Esophagus muscularis mucosa (tissue), 4 donors: ENCODE data around the gene EXOC1L. TPM values are rescaled to one million over a fixed set of nuclear protein-coding genes. Genes with fewer than 3 reads are reported as not detected.
A peak's percentile ranks its signal among the peaks of the same experiment; 100 is the strongest.

Experiments
- DNase-seq: peaks from one replicate; pipeline ENCODE4 v3.0.0-alpha.2; 2017; ENCODE audit errors: extremely low spot score
- H3K27ac ChIP-seq, 4 donors: fragments of 200-600 bp; sonication (generic); replicated peaks in 1 of 4; 1 replicate in 3 of 4; 2 replicates in 1 of 4; pipeline ENCODE4 v1.5.1; 2016 to 2019; ENCODE audit warnings: mild to moderate bottlenecking in 1 of 4
- H3K27me3 ChIP-seq, 4 donors: fragments of 200-600 bp; sonication (generic); one replicate each; pipeline versions ENCODE4 v1.5.1 to v1.6.0; 2016 to 2019
- H3K36me3 ChIP-seq, 4 donors: fragments of 200-600 bp; sonication (generic); one replicate each; pipeline ENCODE4 v1.5.1; 2016 to 2019
- H3K4me1 ChIP-seq, 4 donors: fragments of 200-600 bp; sonication (generic); one replicate each; pipeline ENCODE4 v1.5.1; 2016 to 2019
- H3K4me3 ChIP-seq, 4 donors: fragments of 200-600 bp; sonication (generic); 1 replicate in 2 of 4; 2 replicates in 2 of 4; pipeline ENCODE4 v1.5.1; 2016 to 2019; ENCODE audit warnings: mild to moderate bottlenecking in 4 of 4, moderate library complexity in 1 of 4
- H3K9me3 ChIP-seq, 4 donors: fragments of 200-600 bp; sonication (generic); 1 replicate in 3 of 4; 2 replicates in 1 of 4; pipeline ENCODE4 v1.5.1; 2016 to 2019
- EP300 ChIP-seq: sonication (generic); formaldehyde crosslinking; IDR thresholded peaks from one replicate; pipeline ENCODE4 v1.6.1; 2017; ENCODE audit warnings: antibody characterized with exemption
- POLR2A ChIP-seq: fragments of 450-650 bp; IDR thresholded peaks from one replicate; pipeline ENCODE4 v1.6.1; 2017; ENCODE audit warnings: antibody characterized with exemption, moderate library complexity, mild to moderate bottlenecking, low read depth
- POLR2AphosphoS5 ChIP-seq, 2 donors: sonication (generic); formaldehyde crosslinking; IDR thresholded peaks; one replicate each; pipeline ENCODE4 v1.6.1; 2017; ENCODE audit warnings: antibody characterized with exemption in 2 of 2
- WGBS: methylation state at CpG from one replicate; pipeline ENCODE4 v1.1.5; 2018; 5-methylcytosine and 5-hydroxymethylcytosine counted together
- intact Hi-C: fragments of 100-400 bp; cut with DNase I; formaldehyde crosslinking; loops from one replicate; pipeline ENCODE4 v1.15.1; 2023
- total RNA-seq, 4 donors: library from RNA; depleted of rRNA; stranded (reverse); fragments of >200 nt; gene quantifications; one replicate each; pipeline versions ENCODE4 v1.1.0 to v1.2.1, GENCODE V29; 2016
- TF ChIP-seq, protein P1 (sequence below), 3 experiments: fragments of 200-600 bp in 2 of 3; fragments of 450-650 bp in 1 of 3; sonication (generic) in 2 of 3; IDR thresholded peaks; one replicate each; pipeline ENCODE4 v1.5.1; 2017 to 2019; ENCODE audit warnings: antibody characterized with exemption in 3 of 3, mild to moderate bottlenecking in 2 of 3, moderate library complexity in 1 of 3

EXOC1L gene
- total RNA-seq, 4 donors from 2014 or later = not detected

DNA sequence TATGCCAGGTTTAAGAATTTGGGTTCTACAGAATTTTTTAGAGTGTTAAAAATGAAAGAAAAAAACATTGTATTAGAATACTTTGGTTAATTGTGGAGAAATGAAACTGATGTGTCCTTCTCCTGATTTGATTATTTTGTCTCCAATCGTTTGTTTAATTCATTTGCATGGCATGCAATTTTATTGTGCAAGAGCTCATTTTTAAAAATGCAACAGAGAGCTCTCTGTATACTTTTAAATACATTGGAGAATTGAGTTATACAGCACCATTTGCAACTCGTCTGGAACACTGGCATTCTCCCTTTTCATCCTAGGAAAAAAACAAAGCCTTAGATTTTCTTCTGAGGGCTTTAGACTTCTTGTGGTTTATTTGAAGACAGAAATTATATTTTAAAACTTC, 689 bp downstream of the EXOC1L start:
- no peaks in the 10 kb centered on the region for H3K36me3 ChIP-seq
- TF ChIP-seq, protein P1, sequence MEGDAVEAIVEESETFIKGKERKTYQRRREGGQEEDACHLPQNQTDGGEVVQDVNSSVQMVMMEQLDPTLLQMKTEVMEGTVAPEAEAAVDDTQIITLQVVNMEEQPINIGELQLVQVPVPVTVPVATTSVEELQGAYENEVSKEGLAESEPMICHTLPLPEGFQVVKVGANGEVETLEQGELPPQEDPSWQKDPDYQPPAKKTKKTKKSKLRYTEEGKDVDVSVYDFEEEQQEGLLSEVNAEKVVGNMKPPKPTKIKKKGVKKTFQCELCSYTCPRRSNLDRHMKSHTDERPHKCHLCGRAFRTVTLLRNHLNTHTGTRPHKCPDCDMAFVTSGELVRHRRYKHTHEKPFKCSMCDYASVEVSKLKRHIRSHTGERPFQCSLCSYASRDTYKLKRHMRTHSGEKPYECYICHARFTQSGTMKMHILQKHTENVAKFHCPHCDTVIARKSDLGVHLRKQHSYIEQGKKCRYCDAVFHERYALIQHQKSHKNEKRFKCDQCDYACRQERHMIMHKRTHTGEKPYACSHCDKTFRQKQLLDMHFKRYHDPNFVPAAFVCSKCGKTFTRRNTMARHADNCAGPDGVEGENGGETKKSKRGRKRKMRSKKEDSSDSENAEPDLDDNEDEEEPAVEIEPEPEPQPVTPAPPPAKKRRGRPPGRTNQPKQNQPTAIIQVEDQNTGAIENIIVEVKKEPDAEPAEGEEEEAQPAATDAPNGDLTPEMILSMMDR (IDR thresholded peaks at IDR 0.05) = no peak
- TF ChIP-seq EP300 (no peak), POLR2A (no peak), POLR2AphosphoS5 (IDR thresholded peaks at IDR 0.05) (no peak)
- no peak for DNase-seq
- 42% methylated on average over 2 of the region's 2 CpGs for WGBS
- H3K4me1 ChIP-seq = peaks cover 0 to 7% (median 3%) of the 10 kb centered on the region in 4 donors
- intact Hi-C loops = no loop called here
- H3K9me3 ChIP-seq = no peaks in the 10 kb centered on the region
- H3K4me3 ChIP-seq = peak overlapping the region in 1 of 4 donors; percentile 27
- no peak overlapping the region for H3K27ac ChIP-seq
- H3K27me3 ChIP-seq = peaks cover 0 to 18% (median 4%) of the 10 kb centered on the region in 4 donors

DNA sequence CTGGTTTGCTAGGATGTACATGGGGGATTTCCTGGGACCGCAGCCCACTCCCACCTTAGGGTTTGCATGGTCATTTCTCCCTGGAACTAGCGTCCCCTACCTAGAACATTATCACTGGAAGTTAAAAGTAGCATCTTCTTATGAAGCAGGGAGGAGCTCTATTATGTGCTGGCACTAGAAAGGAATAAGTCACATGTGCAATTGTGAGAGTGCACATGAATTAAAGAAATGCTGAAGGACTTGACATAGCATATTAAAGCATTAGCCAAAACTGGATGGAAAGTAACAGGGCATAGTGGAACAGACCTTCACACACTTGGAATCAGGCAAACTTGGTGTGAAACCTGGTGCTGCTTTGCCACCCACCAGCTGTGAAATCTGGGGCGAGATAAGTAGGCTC, 2.7 kb downstream of the EXOC1L start:
- Histone ChIP-seq H3K27me3 (peaks cover 0 to 18% (median 4%) of the 10 kb centered on the region in 4 donors), H3K4me1 (peaks cover 0 to 7% (median 3%) of the 10 kb centered on the region in 4 donors), H3K27ac (no peak overlapping the region), H3K4me3 (no peak overlapping the region), H3K9me3 (no peaks in the 10 kb centered on the region), H3K36me3 (no peaks in the 10 kb centered on the region)
- no peak for DNase-seq
- intact Hi-C loops = no loop called here
- WGBS = 78% methylated on average over 3 of the region's 3 CpGs
- TF ChIP-seq, protein P1 (IDR thresholded peaks at IDR 0.05) = no peak
- TF ChIP-seq EP300 = no peak
- TF ChIP-seq POLR2AphosphoS5 (IDR thresholded peaks at IDR 0.05) = no peak
- no peak for TF ChIP-seq POLR2A

DNA sequence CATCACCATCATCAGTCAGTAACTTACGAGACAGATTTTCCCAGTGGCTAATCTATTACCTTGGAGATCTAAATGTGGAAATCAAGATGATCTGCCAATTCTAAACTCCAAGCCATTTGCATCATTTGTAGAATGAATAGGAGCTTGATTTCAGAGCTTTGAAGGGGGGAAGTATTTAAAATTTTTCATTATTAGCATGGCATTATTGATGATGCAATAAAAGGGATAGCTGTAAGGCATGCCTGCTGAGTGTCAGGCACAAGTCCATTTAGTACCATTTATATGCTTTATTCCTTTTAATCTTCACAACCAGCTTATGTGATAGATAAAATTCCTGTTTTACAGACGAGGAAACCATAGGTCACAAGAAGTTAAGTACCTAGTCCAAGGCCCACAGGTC, 5.3 kb downstream of the EXOC1L start:
- Histone ChIP-seq H3K36me3 (no peaks in the 10 kb centered on the region), H3K4me1 (peaks cover 0 to 1% (median under 1%) of the 10 kb centered on the region in 4 donors), H3K27ac (no peak overlapping the region), H3K27me3 (peaks cover 0 to 12% (median 0%) of the 10 kb centered on the region in 4 donors), H3K9me3 (no peaks in the 10 kb centered on the region), H3K4me3 (no peak overlapping the region)
- no peak for TF ChIP-seq EP300
- no peak for TF ChIP-seq POLR2A
- no peak for TF ChIP-seq POLR2AphosphoS5 (IDR thresholded peaks at IDR 0.05)
- TF ChIP-seq, protein P1 (IDR thresholded peaks at IDR 0.05) = no peak
- WGBS = 71% methylated on average over 2 of the region's 2 CpGs
- intact Hi-C loops = no loop called here
- DNase-seq = no peak

DNA sequence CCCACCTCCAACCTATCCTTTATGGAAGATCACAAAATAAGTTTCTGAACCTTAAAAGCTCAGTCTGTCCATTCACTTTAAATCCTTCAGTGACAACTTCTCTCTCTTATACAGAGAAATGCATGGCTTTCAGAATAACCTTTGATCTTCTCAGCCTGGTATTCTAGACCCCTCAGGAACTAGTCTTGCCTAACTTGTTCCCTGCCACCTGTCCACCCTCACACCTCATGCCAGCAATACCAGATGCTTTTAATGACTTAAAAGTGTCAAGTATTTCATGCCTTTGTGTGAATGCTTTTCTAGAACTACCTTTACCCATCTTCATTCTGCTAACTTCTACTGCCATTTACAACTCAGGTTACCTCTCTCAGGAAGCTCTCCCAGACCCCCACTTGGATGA, 7.4 kb downstream of the EXOC1L start:
- intact Hi-C loops = no loop called here
- H3K4me1 ChIP-seq = no peaks in the 10 kb centered on the region
- TF ChIP-seq, protein P1 (IDR thresholded peaks at IDR 0.05) = no peak
- TF ChIP-seq POLR2AphosphoS5 (IDR thresholded peaks at IDR 0.05) (no peak), POLR2A (no peak), EP300 (no peak)

DNA sequence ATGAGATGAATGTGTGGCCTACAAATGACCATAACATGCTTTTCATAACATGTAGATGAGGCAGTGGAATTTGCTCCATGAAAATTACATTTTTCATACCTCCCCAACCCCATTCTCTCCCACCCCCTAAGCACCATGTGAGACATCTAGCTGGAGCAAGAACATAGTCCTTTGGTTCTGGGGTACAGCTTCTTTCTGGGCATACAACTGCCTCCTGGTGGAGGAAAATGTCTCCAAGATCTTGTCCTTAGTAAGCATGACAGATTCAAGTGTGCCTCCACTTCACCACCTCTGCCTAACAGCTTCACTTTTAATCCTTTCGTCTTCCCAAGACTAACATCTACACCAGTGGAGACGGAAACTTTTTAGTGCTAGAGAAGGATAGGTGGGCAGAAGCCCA, 8.0 kb downstream of the EXOC1L start:
- Histone ChIP-seq H3K9me3 (no peaks in the 10 kb centered on the region), H3K36me3 (no peaks in the 10 kb centered on the region), H3K4me1 (no peaks in the 10 kb centered on the region), H3K27ac (no peak overlapping the region), H3K4me3 (no peak overlapping the region), H3K27me3 (peaks cover 0 to 14% (median 0%) of the 10 kb centered on the region in 4 donors)
- WGBS = 79% methylated on average over 2 of the region's 2 CpGs
- intact Hi-C loops = no loop called here
- TF ChIP-seq POLR2AphosphoS5 (IDR thresholded peaks at IDR 0.05) (no peak), POLR2A (no peak), EP300 (no peak)
- TF ChIP-seq, protein P1 (IDR thresholded peaks at IDR 0.05) = no peak
- no peak for DNase-seq

More for the DNA sequence above, 7.4 kb downstream of the EXOC1L start:
- Histone ChIP-seq H3K36me3 (no peaks in the 10 kb centered on the region), H3K9me3 (no peaks in the 10 kb centered on the region), H3K27me3 (peaks cover 0 to 14% (median 0%) of the 10 kb centered on the region in 4 donors), H3K27ac (no peak overlapping the region), H3K4me3 (no peak overlapping the region)
- no peak for DNase-seq
